ENCODE measurements around the gene DNAI1.
A peak's percentile ranks its signal among the peaks of the same experiment; 100 is the strongest.
"Not testable (repeated sequence)": the region's sequence is repeated elsewhere in the genome, so short reads cannot be mapped to it uniquely, and the experiment has no call there.

DNAI1 gene

GRCh38 chr9:34512131-34513078, 53.8 kb downstream of the DNAI1 start:
- DNase-seq (ENCODE audit: low read depth in 1 of 2, low spot score in 1 of 2), result no peak

GRCh38 chr9:34513567-34514214, 55.1 kb downstream of the DNAI1 start:
- DNase-seq (ENCODE audit: low read depth in 1 of 2, low spot score in 1 of 2), result no peak

GRCh38 chr9:34514401-34514800, 55.8 kb downstream of the DNAI1 start:
- no peak for DNase-seq (ENCODE audit: low read depth in 1 of 2, low spot score in 1 of 2)

- no peak for DNase-seq (ENCODE audit: low read depth in 1 of 2, low spot score in 1 of 2)
Observed at GRCh38 chr9:34514816-34515215, 56.2 kb downstream of the DNAI1 start.

GRCh38 chr9:34515959-34516358, 57.4 kb downstream of the DNAI1 start:
- DNase-seq (ENCODE audit: low read depth in 1 of 2, low spot score in 1 of 2), result no peak

GRCh38 chr9:34517185-34517584, 58.6 kb downstream of the DNAI1 start:
- DNase-seq (ENCODE audit: low read depth in 1 of 2, low spot score in 1 of 2), result no peak

- no peak for DNase-seq (ENCODE audit: low read depth in 1 of 2, low spot score in 1 of 2)
Observed at GRCh38 chr9:34518110-34518616, 59.6 kb downstream of the DNAI1 start.

- no peak for DNase-seq (ENCODE audit: low read depth in 1 of 2, low spot score in 1 of 2)
Observed at GRCh38 chr9:34518896-34519295, 60.3 kb downstream of the DNAI1 start.

- no peak for DNase-seq (ENCODE audit: low read depth in 1 of 2, low spot score in 1 of 2)
Observed at GRCh38 chr9:34519321-34520020, 60.9 kb downstream of the DNAI1 start.

- DNase-seq (ENCODE audit: low read depth in 1 of 2, low spot score in 1 of 2), result no peak
Observed at GRCh38 chr9:34520096-34520495, 61.5 kb downstream of the DNAI1 start.

- no peak for DNase-seq (ENCODE audit: low read depth in 1 of 2, low spot score in 1 of 2)
Observed at GRCh38 chr9:34520505-34521385, 62.1 kb downstream of the DNAI1 start.

- no peak for DNase-seq (ENCODE audit: low read depth in 1 of 2, low spot score in 1 of 2)
Observed at GRCh38 chr9:34521406-34522045, 62.9 kb downstream of the DNAI1 start.

GRCh38 chr9:34522091-34522887, 63.7 kb downstream of the DNAI1 start:
- no peak for DNase-seq (ENCODE audit: low read depth in 1 of 2, low spot score in 1 of 2)

GRCh38 chr9:34522971-34523797, 64.6 kb downstream of the DNAI1 start, which contains the start of gene ENHO:
Gene ENHO (minus strand): TSS chr9:34522990. CDS start chr9:34521695, 1,295 bp downstream.
- peak; percentile 82 for DNase-seq (ENCODE audit: low read depth in 1 of 2, low spot score in 1 of 2)

- no peak for DNase-seq (ENCODE audit: low read depth in 1 of 2, low spot score in 1 of 2)
Observed at GRCh38 chr9:34524349-34524748, 65.7 kb downstream of the DNAI1 start.

GRCh38 chr9:34526026-34526425, 67.4 kb downstream of the DNAI1 start:
- DNase-seq (ENCODE audit: low read depth in 1 of 2, low spot score in 1 of 2), result no peak

- not testable (repeated sequence) for DNase-seq (ENCODE audit: low read depth in 1 of 2, low spot score in 1 of 2)
Observed at GRCh38 chr9:34532041-34532440, 73.4 kb downstream of the DNAI1 start.

- DNase-seq (ENCODE audit: low read depth in 1 of 2, low spot score in 1 of 2), result no peak
Observed at GRCh38 chr9:34536685-34537084, 78.1 kb downstream of the DNAI1 start.
